Astrocyte (in vitro differentiated cells and primary cell): ENCODE results near the gene IL19.

Experiments used
- CTCF ChIP-seq: IDR thresholded peaks from 2 replicates; pipeline ENCODE4 v1.5.1; 2011; ENCODE audit warnings: low read depth, mild to moderate bottlenecking, inconsistent platforms, low read length, moderate library complexity; ENCODE audit not compliant: insufficient read depth
- EZH2 ChIP-seq: IDR thresholded peaks from 2 replicates; pipeline ENCODE4 v1.6.1; 2012; ENCODE audit warnings: mild to moderate bottlenecking, low read length, inconsistent platforms; ENCODE audit not compliant: insufficient read depth

GRCh38 chr1:206798384-206798996, 27.9 kb downstream of the IL19 start:
- TF ChIP-seq EZH2: no peak
- TF ChIP-seq CTCF: no peak
